Neural cell (in vitro differentiated cells): ENCODE data around the gene WNT3A. TPM values are rescaled to one million over a fixed set of nuclear protein-coding genes. Genes with fewer than 3 reads are reported as not detected.

Experiments used
- H2AFZ ChIP-seq: fragments of 200-600, 300-800 bp; sonication (generic), shearing (Covaris generic); 2 replicates; pipeline ENCODE4 v1.6.0; 2014; ENCODE audit warnings: low read depth, mild to moderate bottlenecking, antibody characterized with exemption, low read length, moderate library complexity
- H3F3A ChIP-seq: fragments of 200-600 bp; shearing (Covaris generic); 2 replicates; pipeline ENCODE4 v1.6.1; 2016; ENCODE audit warnings: mild to moderate bottlenecking, moderate library complexity, mixed read lengths, antibody characterized with exemption, low read length; ENCODE audit not compliant: insufficient read depth, poor library complexity, severe bottlenecking
- H3K27ac ChIP-seq: fragments of 200-600, 300-800 bp; sonication (generic), shearing (Covaris generic); 2 replicates; pipeline ENCODE4 v1.5.1; 2014; ENCODE audit warnings: mild to moderate bottlenecking, low read length, moderate library complexity
- H3K27me3 ChIP-seq: fragments of 300-800, 200-600 bp; sonication (generic), shearing (Covaris generic); 2 replicates; pipeline ENCODE4 v1.6.0; 2014; ENCODE audit warnings: mild to moderate bottlenecking, low read depth, low read length, moderate library complexity; ENCODE audit not compliant: insufficient read depth
- H3K36me3 ChIP-seq: fragments of 300-800, 200-600 bp; sonication (generic), shearing (Covaris generic); 2 replicates; pipeline ENCODE4 v1.5.1; 2014; ENCODE audit warnings: mild to moderate bottlenecking, antibody characterized with exemption, low read length, moderate library complexity; ENCODE audit not compliant: insufficient read depth
- H3K4me2 ChIP-seq: fragments of 300-800, 200-600 bp; sonication (generic), shearing (Covaris generic); 2 replicates; pipeline ENCODE4 v1.6.0; 2014; ENCODE audit warnings: mild to moderate bottlenecking, low read length
- H3K4me3 ChIP-seq: fragments of 300-800, 200-600 bp; sonication (generic), shearing (Covaris generic); 2 replicates; pipeline ENCODE4 v1.5.1; 2014; ENCODE audit warnings: mild to moderate bottlenecking, low read length, moderate library complexity
- H3K79me2 ChIP-seq: fragments of 200-600 bp; shearing (Covaris generic); replicated peaks from 2 replicates; pipeline ENCODE4 v1.6.0; 2014; ENCODE audit warnings: mild to moderate bottlenecking, low read length, moderate library complexity; ENCODE audit not compliant: insufficient read depth
- H3K9ac ChIP-seq: fragments of 300-800, 200-600 bp; sonication (generic), shearing (Covaris generic); 2 replicates; pipeline ENCODE4 v1.6.1; 2016; ENCODE audit warnings: mild to moderate bottlenecking, low read length, mixed read lengths
- H3K9me2 ChIP-seq: fragments of 200-600 bp; shearing (Covaris generic); 2 replicates; pipeline ENCODE4 v1.6.1; 2016; ENCODE audit warnings: mild to moderate bottlenecking, low read length, mixed read lengths; ENCODE audit not compliant: insufficient read depth
- H3K9me3 ChIP-seq: fragments of 200-600, 300-800 bp; sonication (generic), shearing (Covaris generic); 2 replicates; pipeline ENCODE4 v1.6.1; 2016; ENCODE audit warnings: mild to moderate bottlenecking, mixed run types, low read length, moderate library complexity, mixed read lengths
- H4K20me1 ChIP-seq: fragments of 200-600 bp; shearing (Covaris generic); 2 replicates; pipeline ENCODE4 v1.6.1; 2016; ENCODE audit warnings: mild to moderate bottlenecking, mixed run types; ENCODE audit not compliant: insufficient read depth
- CTCF ChIP-seq: fragments of 450-650 bp; IDR thresholded peaks from 2 replicates; pipeline ENCODE4 v1.5.1; 2014; ENCODE audit warnings: antibody characterized with exemption, mild to moderate bottlenecking, moderate library complexity; ENCODE audit not compliant: poor library complexity, severe bottlenecking
- EP300 ChIP-seq: fragments of 450-650 bp; conservative IDR thresholded peaks from 2 replicates; pipeline ENCODE4 v1.6.1; 2014; ENCODE audit warnings: antibody characterized with exemption, mild to moderate bottlenecking, moderate library complexity; ENCODE audit not compliant: poor library complexity, severe bottlenecking
- EZH2 ChIP-seq: fragments of 200-600, 300-800 bp; shearing (Covaris generic), sonication (generic); IDR thresholded peaks from 2 replicates; pipeline ENCODE4 v1.6.1; 2014; ENCODE audit warnings: antibody characterized with exemption, low read length, borderline replicate concordance, mild to moderate bottlenecking; ENCODE audit not compliant: insufficient read depth, poor library complexity, severe bottlenecking
- MXI1 ChIP-seq: fragments of 450-650 bp; conservative IDR thresholded peaks from 2 replicates; pipeline ENCODE4 v1.6.1; 2014; ENCODE audit warnings: antibody characterized with exemption, mild to moderate bottlenecking; ENCODE audit not compliant: poor library complexity, severe bottlenecking
- POLR2AphosphoS5 ChIP-seq: IDR thresholded peaks from 2 replicates; pipeline ENCODE4 v1.6.1; 2012
- RAD21 ChIP-seq: fragments of 450-650 bp; conservative IDR thresholded peaks from 2 replicates; pipeline ENCODE4 v1.6.1; 2014; ENCODE audit warnings: antibody characterized with exemption, mild to moderate bottlenecking, moderate library complexity
- SMC3 ChIP-seq: fragments of 450-650 bp; conservative IDR thresholded peaks from 2 replicates; pipeline ENCODE4 v1.6.1; 2014; ENCODE audit warnings: antibody characterized with exemption, mild to moderate bottlenecking, moderate library complexity; ENCODE audit not compliant: poor library complexity
- TAF1 ChIP-seq: IDR thresholded peaks from 2 replicates; pipeline ENCODE4 v1.6.1; 2012; ENCODE audit warnings: low read depth
- polyA plus RNA-seq: library from polyadenylated mRNA; depleted of rRNA; stranded (reverse); fragments of >200 nt; gene quantifications from 2 replicates; pipeline ENCODE4 v1.2.3, GENCODE V29; 2014
- TF ChIP-seq, protein P1 (sequence below): IDR thresholded peaks from 2 replicates; pipeline ENCODE4 v1.6.1; 2012; ENCODE audit warnings: borderline replicate concordance

WNT3A gene
- polyA plus RNA-seq, 1 donor from 2014 or later, result 0.14 TPM

DNA sequence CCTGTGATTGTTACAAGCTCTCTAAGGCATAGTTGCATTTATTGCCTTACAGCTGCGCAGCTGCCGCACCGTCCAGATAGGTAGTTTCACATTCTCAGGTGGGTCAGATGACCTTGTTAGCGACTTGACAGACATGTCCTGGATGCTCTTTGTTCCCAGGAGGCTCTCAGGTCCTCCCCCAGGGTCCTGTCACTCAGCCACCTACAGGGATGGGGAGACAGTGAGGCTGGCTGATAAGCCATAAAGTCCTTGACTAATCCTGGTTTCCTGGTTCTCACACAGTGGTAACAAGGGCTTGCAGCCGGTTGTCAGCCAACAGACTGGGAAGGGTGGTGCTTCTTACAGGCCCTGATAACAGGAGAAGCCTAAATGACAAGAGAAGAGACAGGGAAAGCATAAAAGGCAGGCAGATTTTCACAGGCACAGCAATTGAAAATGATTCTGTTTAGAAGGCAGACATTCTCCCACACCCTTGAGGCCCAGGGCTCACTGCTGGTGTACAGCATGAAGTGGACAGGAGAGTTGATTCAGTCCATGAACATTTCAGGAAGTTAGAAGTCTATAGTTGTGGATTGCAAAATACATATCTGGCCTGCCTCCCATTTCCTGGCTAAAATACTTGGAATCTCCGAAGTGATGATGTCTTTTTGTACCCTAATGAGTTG lies 78.6 kb downstream of the WNT3A start:
- H3K4me3 ChIP-seq, result peak overlapping the region; percentile 99
- H3K27me3 ChIP-seq, result no peaks in the 10 kb centered on the region
- H3K4me2 ChIP-seq, result no peak overlapping the region
- H3K9me3 ChIP-seq, result no peaks in the 10 kb centered on the region
- no peaks in the 10 kb centered on the region for H3F3A ChIP-seq
- H3K36me3 ChIP-seq, result no peaks in the 10 kb centered on the region
- peaks cover 11% of the 10 kb centered on the region for H4K20me1 ChIP-seq
- no peak for TF ChIP-seq EZH2
- TF ChIP-seq TAF1, result no peak
- TF ChIP-seq EP300, result no peak
- TF ChIP-seq MXI1, result no peak
- TF ChIP-seq CTCF, result no peak
- no peak for TF ChIP-seq RAD21
- no peak for TF ChIP-seq SMC3
- TF ChIP-seq POLR2AphosphoS5, result no peak
- TF ChIP-seq, protein P1, sequence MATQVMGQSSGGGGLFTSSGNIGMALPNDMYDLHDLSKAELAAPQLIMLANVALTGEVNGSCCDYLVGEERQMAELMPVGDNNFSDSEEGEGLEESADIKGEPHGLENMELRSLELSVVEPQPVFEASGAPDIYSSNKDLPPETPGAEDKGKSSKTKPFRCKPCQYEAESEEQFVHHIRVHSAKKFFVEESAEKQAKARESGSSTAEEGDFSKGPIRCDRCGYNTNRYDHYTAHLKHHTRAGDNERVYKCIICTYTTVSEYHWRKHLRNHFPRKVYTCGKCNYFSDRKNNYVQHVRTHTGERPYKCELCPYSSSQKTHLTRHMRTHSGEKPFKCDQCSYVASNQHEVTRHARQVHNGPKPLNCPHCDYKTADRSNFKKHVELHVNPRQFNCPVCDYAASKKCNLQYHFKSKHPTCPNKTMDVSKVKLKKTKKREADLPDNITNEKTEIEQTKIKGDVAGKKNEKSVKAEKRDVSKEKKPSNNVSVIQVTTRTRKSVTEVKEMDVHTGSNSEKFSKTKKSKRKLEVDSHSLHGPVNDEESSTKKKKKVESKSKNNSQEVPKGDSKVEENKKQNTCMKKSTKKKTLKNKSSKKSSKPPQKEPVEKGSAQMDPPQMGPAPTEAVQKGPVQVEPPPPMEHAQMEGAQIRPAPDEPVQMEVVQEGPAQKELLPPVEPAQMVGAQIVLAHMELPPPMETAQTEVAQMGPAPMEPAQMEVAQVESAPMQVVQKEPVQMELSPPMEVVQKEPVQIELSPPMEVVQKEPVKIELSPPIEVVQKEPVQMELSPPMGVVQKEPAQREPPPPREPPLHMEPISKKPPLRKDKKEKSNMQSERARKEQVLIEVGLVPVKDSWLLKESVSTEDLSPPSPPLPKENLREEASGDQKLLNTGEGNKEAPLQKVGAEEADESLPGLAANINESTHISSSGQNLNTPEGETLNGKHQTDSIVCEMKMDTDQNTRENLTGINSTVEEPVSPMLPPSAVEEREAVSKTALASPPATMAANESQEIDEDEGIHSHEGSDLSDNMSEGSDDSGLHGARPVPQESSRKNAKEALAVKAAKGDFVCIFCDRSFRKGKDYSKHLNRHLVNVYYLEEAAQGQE, result no peak
- no peaks in the 10 kb centered on the region for H3K9me2 ChIP-seq
- H3K27ac ChIP-seq, result no peak overlapping the region
- no peak overlapping the region for H2AFZ ChIP-seq
- peaks cover 74% of the 10 kb centered on the region for H3K79me2 ChIP-seq
- no peak overlapping the region for H3K9ac ChIP-seq

- Histone ChIP-seq H3K79me2 (peaks cover 98% of the 10 kb centered on the region), H3K4me2 (no peak overlapping the region), H3K4me3 (no peak overlapping the region), H4K20me1 (peaks cover 11% of the 10 kb centered on the region), H2AFZ (no peak overlapping the region), H3K27ac (no peak overlapping the region), H3K9ac (no peak overlapping the region), H3K27me3 (no peaks in the 10 kb centered on the region), H3K36me3 (no peaks in the 10 kb centered on the region), H3K9me2 (no peaks in the 10 kb centered on the region), H3F3A (no peaks in the 10 kb centered on the region), H3K9me3 (no peaks in the 10 kb centered on the region)
- TF ChIP-seq POLR2AphosphoS5 (no peak), EP300 (no peak), CTCF (no peak), SMC3 (no peak), EZH2 (no peak), MXI1 (no peak)
- TF ChIP-seq, protein P1, result no peak
Observed at GRCh38 chr1:228087771-228088251, 81.0 kb downstream of the WNT3A start.
